Measurements from ENCODE around the gene URI1.
A peak's percentile ranks its signal among the peaks of the same experiment; 100 is the strongest.
"Not testable (repeated sequence)": the region's sequence is repeated elsewhere in the genome, so short reads cannot be mapped to it uniquely, and the experiment has no call there.

Gene URI1

GRCh38 chr19:29943615-29944014 is 1.6 kb downstream of the URI1 start:
- no peak for DNase-seq

DNA sequence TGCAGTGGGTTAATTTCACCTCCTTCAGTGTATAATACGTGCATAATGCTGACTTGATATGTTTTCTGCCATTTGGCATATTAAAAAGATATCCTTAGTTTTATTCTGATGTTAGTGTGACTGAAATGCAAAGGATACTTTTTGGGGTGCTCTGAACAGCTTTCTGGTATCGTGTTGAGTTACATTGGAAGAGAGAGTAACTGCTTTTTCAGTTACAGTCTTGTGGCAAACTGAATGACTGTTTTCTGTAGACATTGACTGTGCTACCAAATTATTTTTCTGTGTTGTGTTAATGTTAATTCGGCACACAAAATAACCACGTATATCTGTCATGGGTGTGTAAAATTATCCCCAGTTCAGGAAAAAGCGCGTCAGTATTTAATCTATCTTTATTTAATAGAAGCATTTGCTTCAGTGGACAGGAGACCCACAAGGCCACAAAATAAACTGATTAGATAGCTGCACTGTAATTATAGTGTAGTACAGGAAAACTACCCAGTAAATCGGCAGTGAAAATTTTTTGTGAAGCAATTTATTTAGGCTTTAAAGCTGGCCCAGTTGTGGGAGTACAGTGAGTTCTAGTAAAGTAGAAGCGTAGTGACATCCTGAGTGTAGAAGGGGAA is 2.5 kb downstream of the URI1 start:
- DNase-seq = no peak

GRCh38 chr19:29945017-29945416 is 3.0 kb downstream of the URI1 start:
- no peak for DNase-seq

DNA sequence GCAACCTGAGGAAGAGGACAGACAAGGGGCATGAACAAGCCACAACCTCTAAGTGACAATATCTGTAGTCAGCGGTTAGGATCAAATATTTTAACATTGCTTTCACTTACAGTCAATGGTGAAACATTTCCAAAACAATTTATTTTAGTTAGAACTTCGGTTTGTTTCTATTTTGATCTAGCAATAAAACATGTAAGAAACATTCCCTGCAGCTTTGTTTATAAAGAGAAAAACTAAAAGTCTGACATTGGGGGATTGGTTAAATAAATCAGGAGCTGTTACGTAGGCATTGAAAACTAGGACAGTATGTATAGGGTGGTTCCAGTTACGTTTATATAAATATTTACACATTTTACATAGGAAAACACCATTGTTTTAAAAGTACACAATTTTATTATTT is 3.4 kb downstream of the URI1 start:
- no peak for DNase-seq

GRCh38 chr19:29946645-29947044 is 4.6 kb downstream of the URI1 start:
- DNase-seq = no peak

DNA sequence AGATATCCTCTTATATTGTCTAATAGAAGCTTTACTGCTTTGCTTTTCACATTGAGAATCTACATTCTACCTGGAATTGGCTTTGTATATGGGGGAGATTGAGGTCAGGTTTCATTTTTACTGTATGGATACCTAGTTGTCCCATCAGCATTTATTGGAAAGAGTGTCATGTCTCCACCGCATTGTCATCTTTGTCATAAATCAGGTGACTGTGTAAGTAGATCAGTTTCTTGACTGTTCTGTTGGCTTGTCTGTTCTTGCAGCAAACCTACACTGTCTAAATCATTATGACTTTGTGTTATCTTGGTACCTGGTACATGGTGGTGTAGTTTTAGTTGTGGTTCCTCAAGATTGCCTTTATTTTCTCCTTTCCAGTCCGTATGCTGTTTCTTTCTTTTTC is 5.8 kb downstream of the URI1 start:
- DNase-seq = no peak

DNA sequence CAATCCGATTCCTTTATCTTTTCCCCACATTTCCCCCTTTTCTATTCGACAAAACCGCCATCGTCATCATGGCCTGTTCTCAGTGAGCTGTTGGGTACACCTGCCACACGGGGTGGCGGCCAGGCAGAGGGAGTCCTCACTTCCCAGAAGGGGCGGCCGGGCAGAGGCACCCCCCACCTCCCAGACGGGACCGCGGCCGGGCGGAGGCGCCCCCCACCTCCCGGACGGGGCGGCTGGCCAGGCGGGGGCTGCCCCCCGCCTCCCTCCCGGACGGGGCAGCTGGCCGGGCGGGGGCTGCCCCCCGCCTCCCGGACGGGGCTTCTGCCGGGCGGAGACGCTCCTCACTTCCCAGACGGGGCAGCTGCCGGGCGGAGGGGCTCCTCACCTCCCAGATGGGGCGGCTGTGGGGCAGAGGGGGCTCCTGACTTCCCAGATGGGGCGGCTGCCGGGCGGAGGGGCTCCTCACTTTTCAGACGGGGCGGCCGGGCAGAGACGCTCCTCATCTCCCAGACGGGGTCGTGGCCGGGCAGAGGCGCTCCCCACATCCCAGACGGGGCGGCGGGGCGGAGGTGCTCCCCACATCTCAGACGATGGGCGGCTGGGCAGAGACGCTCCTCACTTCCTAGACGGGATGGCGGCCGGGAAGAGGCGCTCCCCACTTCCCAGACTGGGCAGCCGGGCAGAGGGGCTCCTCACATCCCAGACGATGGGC is 6.9 kb downstream of the URI1 start:
- DNase-seq = not testable (repeated sequence)

GRCh38 chr19:29952177-29952576 is 10.1 kb downstream of the URI1 start:
- DNase-seq = no peak

GRCh38 chr19:29952646-29953045 is 10.6 kb downstream of the URI1 start:
- no peak for DNase-seq

DNA sequence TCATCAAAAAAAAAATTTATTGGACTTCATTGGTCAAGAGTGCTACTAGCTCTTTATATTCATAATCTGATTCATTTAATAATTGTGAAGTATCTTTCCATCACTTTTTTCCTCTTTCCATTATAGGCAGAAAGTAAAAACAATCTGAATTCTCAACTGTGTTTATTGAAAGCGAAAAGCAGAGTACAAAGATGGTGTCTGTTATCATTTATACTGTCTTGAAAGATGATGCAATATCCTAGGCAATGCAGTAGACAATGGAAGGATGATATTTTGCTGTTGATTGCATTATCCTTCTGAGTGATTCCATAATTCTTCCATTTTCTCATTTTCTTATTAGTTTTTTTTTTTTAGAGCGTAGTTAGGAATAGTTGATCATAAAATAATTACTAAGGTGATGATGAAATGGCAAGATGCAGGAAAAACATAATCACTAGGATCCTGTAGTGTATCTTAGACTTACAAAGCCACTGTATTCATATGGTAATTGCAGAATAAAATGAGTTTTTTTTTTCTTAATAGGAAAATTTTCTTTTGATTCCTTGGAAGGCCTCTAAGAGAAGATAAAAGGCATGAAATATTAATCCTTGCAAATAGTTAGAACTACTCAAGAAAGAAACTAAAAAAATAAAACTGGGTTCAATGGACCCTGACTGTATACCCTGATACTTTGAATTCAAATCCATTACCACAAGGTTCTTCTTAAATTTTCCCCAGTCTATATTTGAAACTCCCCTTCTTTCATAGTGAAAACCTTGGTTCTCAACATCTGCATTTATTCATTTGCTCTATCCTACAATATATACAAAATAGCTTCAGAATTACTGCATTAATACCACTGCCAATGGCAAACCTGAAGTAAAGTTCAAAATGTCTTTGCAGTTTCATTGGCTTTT is 11.6 kb downstream of the URI1 start:
- no peak for DNase-seq

- DNase-seq = no peak
These were observed 14.8 kb downstream of the URI1 start for GRCh38 chr19:29956855-29957254.

DNA sequence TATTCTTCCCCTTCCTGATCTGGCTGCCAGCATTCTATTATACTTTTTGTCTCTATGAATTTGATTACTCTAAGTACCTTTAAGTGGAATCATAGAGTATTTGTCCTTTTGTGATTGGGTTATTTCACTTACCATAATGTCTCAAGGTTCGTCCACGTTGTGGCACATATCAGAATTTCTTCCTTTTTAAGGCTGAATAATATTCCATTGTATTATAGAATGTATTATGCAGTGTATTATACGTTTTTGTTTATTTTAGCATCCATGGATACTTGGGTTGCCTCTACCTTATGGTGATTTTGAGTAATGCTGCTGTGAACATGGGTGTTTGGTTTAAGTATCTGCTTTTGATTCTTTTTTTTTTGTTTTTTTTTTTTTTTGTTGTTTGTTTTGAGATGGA is 19.3 kb downstream of the URI1 start:
- no peak for DNase-seq

GRCh38 chr19:29962793-29963192 is 20.8 kb downstream of the URI1 start:
- no peak for DNase-seq

- no peak for DNase-seq
These were observed 21.5 kb downstream of the URI1 start for GRCh38 chr19:29963576-29963975.

GRCh38 chr19:29964171-29964570 is 22.1 kb downstream of the URI1 start:
- no peak for DNase-seq

- DNase-seq = peak; percentile 14
These were observed 23.5 kb downstream of the URI1 start for GRCh38 chr19:29965492-29965891.

DNA sequence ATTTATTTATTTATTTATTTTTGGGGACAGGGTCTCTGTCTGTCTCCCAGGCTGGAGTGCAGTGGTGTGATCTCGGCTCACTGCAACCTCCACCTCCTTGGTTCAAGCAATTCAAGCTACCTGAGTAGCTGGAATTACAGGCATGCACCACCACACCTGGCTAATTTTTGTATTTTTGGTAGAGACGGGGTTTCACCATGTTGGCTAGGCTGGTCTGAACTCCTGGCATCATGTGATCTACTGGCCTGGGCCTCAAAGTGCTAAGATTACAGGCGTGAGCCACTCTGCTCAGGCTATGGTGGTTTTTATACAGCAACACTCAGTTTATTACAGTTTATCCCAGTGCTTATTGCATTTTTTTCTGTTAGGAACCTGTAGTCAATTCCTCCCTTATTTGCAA is 24.1 kb downstream of the URI1 start:
- DNase-seq = not testable (repeated sequence)

DNA sequence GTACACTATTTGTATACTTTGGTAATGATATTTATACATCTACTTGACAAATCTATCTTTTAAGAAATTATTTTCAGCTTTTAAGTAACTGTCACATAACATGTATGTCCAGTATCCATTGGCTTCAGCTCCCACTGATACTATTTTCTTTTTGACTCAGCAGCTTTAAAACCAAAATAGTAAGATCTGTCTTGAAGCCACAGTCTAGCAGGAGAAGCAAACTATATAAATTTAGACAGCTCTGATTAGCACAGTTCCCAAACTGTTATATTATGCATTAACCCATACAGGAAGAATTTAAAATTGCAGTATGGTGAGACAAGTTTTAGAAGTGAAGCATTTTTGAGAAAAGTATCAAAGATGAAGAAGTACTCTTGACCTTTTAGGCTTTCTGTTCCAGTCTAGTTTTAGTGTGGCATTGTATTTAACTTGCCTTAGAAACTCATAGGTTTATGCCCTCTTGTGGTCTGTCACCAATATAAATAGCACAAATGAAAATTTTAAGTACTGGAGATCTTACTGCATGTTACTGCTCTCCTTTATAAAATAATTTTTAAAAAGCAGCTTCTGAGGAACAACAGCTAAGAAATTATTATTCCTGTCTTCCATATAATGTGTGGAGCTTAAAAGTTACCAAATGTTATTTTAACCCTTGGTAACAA is 24.7 kb downstream of the URI1 start:
- no peak for DNase-seq

- DNase-seq = no peak
These were observed 25.6 kb downstream of the URI1 start for GRCh38 chr19:29967623-29968022.

- DNase-seq = no peak
These were observed 27.9 kb downstream of the URI1 start for GRCh38 chr19:29969891-29970290.

DNA sequence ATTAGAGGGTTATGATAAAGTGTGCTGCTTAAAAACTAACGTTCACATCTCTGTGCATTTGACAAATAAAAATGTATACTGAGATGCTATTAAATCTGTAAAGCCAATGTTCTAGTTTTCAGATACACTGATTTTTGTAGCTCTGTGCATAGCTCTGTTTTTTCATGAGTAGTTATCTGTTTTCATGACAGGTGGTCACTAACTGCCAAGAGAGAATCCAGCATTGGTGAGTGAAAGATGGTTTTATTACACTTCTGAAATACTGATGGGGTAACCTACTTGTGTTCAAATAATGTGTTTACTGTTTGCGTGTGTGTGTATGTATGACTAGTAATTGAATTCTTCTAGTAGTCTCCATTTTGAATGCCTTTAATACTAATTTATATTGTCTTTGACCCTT is 29.0 kb downstream of the URI1 start:
- DNase-seq = no peak

DNA sequence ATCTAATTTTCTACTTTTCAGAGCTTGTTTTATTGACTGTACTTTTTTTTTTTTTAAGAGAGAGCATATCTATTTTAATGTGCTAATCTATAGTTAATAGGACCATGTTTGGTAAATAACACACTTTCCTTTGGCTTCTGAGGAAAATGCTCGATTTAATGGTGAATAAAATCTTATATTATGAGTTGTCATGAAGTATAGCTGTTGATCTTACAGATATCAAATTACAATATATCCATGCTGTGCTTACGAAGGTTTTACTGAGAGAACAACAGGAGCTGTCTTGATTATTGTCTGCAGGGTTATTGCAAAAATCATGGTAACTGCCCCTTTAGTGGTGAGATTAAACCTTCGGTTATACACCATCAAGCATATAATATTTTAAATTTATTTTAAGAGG is 29.6 kb downstream of the URI1 start:
- no peak for DNase-seq

GRCh38 chr19:29974701-29975100 is 32.7 kb downstream of the URI1 start:
- no peak for DNase-seq

Measured in amniotic stem cell (primary cell).